GM12801 (cell line): ENCODE measurements around the gene DYRK4.

Experiments used
- TF ChIP-seq, protein P1 (sequence below): IDR thresholded peaks from one replicate; pipeline ENCODE4 v1.5.1; 2011; ENCODE audit warnings: control low read depth; ENCODE audit not compliant: insufficient read length; ENCODE audit errors: extremely low read depth

The DYRK4 gene

DNA sequence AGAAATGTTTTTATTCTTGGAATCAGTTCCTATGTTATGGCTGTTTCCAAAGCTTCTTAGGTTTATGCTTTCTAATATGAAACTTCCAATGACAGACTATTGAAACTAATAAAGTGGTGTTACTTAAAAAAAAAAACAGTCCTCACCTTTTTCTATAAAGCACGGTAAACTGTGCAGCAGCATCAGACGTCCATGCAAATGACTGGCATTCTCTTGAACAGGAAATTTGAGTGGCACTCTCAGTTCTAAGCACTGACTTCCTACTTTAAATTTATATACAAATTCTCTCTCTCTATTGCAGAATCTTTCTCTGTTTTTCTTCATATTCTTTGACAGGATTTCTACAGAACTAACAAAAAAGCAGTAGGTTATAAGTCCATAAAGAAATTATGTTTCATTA lies 26.1 kb upstream of the DYRK4 start:
- TF ChIP-seq, protein P1, sequence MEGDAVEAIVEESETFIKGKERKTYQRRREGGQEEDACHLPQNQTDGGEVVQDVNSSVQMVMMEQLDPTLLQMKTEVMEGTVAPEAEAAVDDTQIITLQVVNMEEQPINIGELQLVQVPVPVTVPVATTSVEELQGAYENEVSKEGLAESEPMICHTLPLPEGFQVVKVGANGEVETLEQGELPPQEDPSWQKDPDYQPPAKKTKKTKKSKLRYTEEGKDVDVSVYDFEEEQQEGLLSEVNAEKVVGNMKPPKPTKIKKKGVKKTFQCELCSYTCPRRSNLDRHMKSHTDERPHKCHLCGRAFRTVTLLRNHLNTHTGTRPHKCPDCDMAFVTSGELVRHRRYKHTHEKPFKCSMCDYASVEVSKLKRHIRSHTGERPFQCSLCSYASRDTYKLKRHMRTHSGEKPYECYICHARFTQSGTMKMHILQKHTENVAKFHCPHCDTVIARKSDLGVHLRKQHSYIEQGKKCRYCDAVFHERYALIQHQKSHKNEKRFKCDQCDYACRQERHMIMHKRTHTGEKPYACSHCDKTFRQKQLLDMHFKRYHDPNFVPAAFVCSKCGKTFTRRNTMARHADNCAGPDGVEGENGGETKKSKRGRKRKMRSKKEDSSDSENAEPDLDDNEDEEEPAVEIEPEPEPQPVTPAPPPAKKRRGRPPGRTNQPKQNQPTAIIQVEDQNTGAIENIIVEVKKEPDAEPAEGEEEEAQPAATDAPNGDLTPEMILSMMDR, result no peak

DNA sequence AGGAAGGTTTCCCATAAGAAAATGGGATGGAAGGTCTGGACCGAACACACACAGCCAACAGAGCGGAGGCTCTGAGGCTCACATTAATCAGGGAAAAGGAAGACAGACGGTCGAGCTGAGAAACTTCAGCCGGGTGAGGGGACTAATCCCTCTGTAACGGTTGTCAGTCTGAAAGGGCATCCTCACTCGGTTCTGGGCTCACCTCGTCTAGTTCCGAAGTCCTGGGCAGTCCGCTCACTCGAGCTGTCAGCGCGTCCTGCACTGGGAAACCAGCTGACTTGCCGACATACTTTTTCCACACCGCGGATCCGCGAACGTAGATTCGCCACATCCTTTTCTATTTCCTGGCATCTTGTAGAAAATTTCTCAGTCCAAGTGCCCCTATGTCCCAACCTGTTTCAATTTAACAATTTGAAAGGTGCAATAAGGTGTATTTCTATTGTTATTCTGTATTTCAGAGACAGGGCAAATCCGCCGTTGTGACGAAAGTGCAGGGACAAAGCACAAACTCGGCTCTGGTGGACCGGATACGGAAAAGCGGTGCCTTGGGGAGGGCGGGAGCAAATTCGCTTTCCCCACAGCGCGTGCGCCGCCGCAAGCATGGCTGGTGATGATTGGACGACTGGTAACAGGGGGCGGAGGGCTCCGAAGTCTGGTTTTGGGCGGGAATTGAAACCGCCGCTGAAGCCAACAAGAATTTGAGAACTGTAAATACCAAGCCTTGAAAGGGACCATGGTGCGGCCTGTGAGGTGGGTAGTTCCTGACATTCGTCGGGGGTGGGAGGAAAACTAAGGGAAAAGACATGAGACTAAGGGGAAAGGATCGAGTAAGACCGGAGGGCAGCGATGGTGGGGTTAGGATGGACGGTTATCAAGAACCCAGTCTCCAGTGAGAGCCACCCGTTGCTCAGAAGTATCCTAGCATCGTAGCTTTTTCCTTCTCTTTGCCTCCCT lies 23.5 kb upstream of the DYRK4 start, which contains the start of gene RAD51AP1:
RAD51AP1 (plus strand) TSS at position 684 of the 954 bp plus-strand sequence; CDS start at position 734, 50 bp downstream.
- TF ChIP-seq, protein P1, result no peak

DNA sequence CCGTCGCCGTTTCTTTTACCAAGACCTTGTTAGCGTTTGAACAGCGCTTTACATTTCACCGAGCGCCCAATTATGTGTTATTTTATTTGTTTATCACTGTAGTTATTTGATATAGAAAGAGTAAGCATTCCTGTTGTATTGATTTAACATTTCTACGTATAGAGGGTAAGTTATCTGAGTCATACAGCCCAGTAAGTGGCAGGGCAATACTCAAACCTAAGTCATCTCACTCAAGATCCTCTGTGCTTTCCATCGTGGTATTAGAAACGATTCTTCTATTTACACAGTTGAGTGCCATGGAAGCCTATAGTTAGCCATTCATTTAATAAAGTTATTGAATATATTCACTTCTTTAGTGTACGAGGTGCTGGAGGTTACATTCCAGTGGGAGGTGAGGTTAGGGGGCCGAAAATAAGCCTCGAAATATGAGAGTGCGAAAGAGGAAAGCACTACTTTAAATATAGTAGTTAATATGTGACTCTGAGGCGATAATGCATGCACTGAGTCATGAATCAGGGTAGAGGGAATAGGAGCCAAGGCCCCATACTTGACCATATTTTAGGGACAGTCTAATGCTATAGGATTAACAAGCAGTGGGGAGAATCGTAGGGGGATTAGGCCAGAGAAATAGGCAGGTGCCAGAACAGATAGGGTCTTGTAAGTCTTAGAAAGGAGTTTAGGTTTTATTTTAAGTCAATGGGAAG lies 22.7 kb upstream of the DYRK4 start:
- TF ChIP-seq, protein P1, result no peak

DNA sequence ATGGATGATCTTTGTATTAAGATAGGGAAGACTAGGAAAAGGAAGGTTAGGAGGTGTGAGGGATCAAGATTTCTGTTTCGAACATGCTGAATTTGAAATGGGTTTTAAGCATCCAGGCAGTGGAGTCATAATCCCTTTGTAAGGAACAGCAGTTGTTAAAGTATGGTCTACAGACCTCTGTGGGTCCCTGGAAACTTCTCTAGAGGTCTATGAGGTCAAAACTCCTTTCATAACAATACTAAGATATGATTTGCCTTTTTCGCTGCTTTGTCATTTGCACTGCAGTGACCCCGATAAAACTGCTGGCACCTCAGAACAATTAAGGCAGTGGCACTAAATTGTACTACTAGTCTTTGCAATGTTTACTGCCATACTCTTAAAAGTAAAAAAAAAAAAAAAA lies 21.8 kb upstream of the DYRK4 start:
- TF ChIP-seq, protein P1, result no peak

DNA sequence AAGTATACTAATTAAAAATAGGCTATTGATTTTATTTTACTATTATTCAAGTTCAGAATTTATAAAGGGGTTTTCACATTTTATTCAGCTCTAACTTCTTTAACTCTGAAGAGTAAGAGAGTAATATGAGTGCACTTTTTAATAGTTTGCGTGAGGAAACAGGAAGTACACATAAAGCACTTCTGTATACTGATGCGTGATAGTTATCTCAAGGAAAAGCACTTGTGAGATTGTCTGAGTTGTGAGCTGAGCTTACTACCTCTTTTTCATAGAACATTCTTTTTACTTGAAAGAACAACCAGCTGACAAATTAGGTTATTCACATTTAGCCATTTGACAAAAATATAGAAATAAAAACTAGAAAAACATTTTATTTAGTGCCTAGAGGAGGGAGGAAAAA lies 21.4 kb upstream of the DYRK4 start:
- TF ChIP-seq, protein P1, result no peak

DNA sequence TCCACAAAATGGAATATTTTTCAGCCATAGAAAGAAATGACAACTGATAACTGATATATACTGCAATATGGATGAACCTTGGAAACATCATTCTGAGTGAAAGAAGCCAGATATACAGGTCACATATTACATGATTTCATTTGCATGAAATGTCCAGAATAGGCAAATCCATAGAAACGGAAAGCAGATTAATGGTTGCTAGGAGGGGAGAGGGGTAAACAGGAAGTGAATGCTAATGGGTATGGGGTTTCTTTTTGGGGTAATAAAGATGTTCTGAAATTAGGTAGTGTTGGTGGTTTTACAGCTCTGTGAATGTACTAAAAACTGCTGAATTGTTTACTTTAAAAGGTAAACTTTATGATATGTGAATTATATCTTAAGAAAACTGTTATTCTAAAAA lies 16.8 kb upstream of the DYRK4 start:
- TF ChIP-seq, protein P1, result no peak

DNA sequence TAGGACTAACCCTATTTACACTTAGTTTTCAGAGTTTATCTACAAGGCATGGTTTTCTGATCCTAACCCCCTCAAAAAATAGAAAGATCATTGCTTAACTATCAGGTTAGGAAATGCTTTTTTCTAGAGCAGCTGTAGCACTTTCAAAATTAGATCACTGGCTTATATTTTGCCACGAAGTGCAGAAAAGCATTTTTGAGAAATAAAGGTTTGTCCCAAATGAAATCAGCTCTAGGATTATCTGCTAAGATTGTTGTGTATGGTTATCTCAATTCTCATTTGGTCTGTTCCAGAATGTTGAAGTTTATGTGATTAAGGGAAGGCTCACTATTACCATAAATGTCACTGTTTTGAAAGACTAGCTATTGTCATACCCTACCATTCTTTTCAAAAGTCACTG lies 9.8 kb upstream of the DYRK4 start:
- TF ChIP-seq, protein P1, result no peak
